GM19328 (cell line): ENCODE measurements around the gene CHIT1.
"Not testable (repeated sequence)": the region's sequence is repeated elsewhere in the genome, so short reads cannot be mapped to it uniquely, and the experiment has no call there.

Experiments used
- ATAC-seq: cut with Tn5 transposase; IDR thresholded peaks from one replicate; pipeline ENCODE4 v1.9.1; 2021; ENCODE audit warnings: mild to moderate bottlenecking, moderate library complexity; ENCODE audit not compliant: unreplicated experiment

The CHIT1 gene

DNA sequence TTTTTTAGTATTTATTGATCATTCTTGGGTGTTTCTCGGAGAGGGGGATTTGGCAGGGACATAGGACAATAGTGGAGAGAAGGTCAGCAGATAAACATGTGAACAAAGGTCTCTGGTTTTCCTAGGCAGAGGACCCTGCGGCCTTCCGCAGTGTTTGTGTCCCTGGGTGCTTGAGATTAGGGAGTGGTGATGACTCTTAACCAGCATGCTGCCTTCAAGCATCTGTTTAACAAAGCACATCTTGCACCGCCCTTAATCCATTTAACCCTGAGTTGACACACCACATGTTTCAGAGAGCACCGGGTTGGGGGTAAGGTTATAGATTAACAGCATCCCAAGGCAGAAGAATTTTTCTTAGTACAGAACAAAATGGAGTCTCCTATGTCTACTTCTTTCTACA lies 36.7 kb upstream of the CHIT1 start:
- not testable (repeated sequence) for ATAC-seq

DNA sequence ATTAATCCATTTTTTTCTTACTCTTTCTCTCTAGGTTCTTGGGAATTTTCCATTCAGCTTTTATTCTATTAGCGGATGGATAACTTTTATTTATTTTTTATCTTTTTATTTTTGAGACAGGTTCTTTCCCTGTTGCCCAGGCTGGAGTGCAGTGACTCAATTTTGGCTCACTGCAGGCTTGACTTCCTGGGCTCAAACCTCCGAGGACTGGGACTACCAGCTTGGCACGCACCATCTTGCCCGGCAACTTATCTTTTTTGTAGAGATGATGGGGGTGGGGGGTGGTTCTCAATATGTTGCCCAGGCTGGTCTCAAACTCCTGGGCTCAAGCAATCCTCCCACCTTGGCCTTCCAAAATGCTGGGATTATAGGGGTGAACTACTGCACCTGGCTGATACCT lies 36.1 kb upstream of the CHIT1 start:
- no peak for ATAC-seq

DNA sequence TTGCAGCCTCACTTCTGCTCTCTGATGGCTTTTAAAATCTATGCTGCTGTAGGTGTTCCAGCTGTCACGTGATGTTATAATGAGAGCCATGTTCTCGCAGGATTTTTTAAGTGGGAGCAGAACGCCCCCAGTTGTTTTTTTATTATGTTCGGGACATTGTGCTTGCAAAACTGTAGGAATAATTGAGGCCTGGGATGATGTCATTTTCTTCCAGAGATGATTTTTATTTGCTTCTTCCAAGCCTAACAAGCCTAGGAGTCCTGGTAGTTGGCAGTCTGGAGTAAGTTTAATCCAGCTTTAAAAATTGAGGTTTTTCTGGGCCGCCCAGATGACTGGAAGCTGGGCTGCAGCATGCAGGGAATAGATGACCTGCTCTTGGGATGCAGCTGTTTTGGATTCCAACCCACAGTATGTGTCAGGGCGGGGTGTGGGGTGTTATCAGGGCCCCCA lies 34.6 kb upstream of the CHIT1 start:
- no peak for ATAC-seq

DNA sequence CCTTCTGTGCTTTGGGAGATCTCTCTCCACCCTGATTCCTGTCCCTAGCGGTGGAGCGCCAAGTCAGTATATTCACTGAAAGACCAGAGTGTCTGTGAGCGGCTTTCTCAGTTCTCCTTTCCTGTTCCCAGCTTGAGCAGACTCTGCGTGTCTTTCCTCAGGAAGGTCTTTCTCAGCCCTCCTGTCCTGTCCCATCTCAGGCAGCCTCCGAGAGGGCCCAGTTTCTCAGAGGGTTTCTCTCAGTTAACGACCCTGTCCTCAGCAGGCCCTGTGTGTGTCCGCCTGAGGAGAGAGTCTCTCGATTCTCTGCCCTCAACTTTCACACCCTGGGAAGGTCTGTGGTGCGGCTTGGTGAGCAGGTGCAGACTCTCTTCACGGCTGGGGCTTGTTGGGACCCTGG lies 34.0 kb upstream of the CHIT1 start:
- no peak for ATAC-seq

DNA sequence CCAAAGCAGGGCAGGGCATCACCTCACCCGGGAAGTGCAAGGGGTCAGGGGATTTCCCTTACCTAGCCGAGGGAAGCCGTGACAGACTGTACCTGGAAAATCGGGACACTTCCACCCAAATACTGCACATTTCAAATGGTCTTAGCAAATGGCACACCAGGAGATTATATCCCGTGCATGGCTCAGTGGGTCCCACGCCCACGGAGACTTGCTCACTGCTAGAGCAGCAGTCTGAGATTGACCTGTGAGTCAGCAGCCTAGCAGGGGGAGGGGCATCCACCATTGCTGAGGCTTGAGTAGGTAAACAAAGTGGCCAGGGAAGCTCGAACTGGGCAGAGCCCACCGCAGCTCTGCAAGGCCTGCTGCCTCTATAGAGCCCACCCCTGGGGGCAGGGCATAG lies 27.2 kb upstream of the CHIT1 start:
- ATAC-seq, result not testable (repeated sequence)

DNA sequence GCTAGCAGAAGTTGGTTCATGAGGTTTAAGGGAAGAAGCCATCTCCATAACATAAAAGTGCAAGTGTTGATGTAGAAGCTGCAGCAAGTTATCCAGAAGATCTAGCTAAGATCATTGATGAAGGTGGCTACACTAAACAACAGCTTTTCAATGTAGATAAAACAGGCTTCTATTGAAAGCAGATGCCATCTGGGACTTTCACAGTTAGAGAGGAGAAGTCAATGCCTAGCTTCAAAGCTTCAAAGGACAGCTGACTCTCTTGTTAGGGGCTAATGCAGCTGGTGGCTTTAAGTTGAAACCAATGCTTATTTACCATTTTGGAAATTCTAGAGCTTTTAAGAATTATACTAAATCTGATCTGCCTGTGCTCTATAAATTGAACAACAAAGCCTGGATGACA lies 25.3 kb upstream of the CHIT1 start:
- ATAC-seq, result not testable (repeated sequence)

DNA sequence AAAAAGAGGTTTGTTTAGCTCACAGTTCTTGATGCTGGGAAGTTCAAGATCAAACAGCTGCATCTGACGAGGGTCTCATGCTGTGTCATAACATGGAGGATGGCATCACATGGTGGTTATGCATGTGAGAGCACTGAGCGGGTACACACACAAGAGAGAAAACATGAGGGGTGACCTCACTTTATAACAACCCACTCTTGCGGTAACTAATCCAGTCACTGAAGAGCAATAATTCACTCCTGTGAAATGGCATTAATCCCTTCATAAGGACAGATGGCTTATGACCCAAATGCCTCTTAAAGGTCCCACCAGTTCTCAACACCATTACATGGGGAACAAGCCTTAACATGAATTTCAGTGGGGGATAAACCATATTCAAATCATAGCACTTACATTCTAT lies 23.2 kb upstream of the CHIT1 start:
- ATAC-seq, result no peak

DNA sequence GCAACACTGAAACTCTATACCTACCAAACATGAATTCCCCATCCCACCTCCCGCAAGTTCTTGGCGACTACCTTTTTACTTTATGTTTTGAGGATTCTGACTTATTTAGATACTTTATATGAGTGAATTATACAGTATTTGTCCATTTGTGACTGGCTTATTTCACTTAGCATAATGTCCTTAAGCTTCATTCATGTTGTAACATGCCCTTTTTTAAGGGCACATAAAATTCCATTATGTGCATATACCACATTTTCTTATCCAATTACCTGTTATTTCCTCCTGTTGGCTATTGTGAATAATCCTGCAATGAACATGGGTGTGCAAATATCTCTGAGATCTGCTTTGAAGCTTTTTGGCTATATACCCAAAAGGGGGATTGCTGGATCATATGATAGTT lies 22.0 kb upstream of the CHIT1 start:
- ATAC-seq, result no peak

DNA sequence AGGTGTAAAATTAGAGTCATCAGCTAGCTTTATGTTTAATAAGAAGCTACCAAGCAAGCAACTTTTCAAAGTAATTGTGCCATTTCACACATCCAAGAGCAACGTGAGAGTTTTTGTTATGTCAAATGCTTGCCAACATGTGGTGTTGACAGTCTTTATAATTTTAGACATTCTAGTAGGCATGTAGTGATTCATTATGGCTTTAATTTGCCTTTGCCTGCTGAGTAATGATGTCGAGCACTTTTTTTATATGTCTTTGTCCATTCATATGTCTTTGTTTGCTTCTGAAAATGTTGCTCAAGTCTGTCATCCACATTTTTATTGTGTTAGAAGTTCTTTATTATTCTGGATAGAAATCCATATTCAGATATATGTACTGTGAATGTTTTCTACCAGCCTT lies 21.4 kb upstream of the CHIT1 start:
- ATAC-seq, result no peak

DNA sequence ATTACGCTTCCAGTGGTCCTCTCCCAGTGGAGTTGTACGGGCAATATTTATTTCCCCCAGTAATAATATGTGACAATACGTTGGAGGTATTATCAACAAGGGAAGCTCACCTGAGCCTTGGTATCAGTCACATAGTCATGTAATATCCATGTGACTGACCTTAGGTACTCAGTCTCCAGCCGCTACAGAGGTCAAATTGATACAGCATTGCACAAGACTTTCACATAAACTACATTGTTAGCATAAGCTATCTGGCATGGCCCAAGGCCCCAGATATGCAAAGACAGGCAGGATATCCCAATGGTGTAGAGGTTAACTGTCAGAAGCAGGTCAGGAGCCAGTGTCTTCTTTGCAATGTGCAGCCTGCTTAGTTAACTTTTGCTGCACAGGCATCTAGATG lies 15.3 kb upstream of the CHIT1 start:
- no peak for ATAC-seq

DNA sequence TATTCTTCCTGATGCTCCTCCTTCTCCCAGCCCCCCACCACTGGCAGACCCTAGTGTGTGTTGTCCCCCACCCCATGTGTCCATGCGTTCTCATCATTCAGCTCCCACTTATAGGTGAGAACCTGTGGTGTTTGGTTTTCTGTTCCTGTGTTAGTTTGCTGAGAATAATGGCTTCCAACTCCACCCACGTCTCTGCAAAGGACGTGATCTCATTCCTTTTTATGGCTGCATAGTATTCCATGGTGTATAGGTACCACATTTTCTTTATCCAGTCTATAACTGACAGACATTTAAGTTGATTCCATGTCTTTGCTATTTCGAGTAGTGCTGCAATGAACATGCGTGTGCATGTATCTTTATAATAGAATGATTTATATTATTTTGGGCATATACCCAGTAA lies 12.2 kb upstream of the CHIT1 start:
- ATAC-seq, result not testable (repeated sequence)

DNA sequence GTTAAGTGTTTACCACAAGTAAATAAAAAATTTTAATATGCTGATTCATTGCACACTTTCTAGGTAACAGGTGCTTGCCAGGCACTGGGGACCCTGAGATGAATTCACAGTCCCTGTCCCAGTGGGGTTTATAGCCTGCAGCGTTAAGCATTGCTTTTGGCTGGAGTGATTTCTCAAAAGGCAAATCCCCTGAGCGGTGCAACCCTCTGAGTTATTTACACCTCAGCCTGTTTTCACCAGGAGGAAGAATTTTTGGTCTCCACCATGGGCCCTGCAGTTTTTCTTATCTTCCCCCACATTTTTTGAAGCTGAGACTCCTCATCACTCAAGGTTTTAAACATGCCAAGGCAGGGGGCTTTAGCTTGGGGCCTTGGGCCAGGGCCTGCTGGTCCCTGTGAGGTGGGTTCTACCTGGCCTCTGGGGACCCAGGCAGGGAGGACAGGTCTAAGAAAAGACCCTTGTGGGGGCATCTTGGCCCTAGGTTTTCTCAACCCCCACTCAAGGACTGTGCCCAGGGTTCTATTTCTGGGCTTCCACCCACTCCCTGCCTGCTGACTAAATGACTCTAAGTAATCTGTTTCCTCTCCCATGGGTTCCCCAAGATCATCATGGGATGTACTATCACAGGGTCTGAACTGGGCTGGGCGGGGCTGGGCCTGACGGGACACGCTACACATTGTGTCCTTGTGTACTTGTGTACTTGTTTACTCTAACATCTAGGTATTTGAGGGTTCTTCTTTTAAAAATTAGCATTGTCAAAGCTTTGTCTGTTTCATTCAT lies 10.2 kb upstream of the CHIT1 start:
- ATAC-seq, result no peak

DNA sequence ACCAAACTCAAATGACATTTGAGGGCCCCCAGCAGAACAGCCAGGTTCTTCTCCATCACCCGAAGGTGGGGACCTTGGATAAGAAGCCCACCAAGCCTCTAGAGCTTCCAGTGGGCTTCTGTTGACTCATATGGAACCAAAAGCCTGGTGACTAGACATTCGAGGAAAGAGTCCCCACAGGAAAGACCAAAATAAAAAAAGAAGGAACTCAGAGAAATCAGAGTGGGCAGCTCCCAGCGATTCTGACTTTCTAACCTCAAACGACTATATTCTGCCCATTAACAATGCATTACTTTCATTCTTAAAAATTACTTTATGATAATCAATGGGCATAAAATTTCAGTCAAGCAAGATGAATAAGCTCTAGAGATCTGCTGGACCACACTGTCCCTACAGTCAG lies 9.6 kb upstream of the CHIT1 start:
- no peak for ATAC-seq

DNA sequence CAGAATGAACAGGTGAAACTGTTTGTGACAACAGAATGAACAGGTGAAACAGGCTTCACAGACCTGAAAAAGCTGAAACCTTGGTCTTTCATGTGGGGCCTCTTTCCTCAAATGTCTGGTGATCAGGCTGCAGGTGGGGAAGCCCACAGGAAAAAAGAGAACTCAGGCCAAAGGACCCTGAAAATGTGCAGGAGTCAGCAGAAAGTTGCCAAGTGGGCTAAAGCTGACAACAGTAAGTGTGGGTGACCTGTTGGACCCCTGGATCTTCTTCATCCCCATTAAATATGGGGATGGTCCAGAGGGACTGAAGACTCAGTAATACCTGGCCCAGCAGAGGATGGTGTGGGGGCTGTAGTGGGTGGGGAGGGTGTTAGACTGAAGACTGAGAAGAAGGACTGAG lies 9.1 kb upstream of the CHIT1 start:
- ATAC-seq, result no peak

DNA sequence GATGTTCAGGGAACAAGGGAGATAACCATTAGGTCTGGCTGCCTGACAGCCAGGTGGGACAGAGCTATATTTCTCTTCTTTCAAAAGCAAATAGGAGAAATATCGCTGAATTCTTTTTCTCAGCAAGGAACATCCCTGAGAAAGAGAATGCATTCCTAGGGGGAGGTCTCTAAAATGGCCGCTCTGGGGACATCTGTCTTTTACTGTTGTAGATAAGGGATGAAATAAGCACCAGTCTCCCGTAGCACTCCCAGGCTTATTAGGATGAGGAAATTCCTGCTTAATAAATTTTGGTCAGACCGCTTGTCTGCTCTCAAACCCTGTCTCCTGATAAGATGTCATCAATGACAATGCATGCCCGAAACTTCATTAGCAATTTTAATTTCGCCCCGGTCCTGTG lies 5.4 kb upstream of the CHIT1 start:
- not testable (repeated sequence) for ATAC-seq

DNA sequence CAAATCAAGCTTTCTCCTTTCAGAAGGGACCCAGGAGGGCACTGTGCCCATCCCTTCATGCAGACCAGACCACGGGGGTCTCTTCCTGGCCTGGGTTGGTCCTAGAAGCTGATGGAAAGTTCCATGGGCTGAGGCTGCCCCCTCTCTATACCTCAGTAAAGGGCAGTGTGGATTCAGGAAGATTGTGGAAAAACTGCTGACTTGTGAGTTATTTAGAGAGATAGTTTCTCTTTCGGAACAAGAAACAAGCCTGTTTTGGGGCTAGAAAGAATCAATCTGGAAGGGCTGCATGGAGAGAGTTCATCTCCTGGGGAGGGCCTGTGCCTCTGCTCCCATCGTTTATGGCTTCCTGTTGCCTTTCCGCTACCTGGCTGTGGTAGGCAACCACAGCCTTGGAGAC lies 803 bp downstream of the CHIT1 start:
- ATAC-seq, result no peak

DNA sequence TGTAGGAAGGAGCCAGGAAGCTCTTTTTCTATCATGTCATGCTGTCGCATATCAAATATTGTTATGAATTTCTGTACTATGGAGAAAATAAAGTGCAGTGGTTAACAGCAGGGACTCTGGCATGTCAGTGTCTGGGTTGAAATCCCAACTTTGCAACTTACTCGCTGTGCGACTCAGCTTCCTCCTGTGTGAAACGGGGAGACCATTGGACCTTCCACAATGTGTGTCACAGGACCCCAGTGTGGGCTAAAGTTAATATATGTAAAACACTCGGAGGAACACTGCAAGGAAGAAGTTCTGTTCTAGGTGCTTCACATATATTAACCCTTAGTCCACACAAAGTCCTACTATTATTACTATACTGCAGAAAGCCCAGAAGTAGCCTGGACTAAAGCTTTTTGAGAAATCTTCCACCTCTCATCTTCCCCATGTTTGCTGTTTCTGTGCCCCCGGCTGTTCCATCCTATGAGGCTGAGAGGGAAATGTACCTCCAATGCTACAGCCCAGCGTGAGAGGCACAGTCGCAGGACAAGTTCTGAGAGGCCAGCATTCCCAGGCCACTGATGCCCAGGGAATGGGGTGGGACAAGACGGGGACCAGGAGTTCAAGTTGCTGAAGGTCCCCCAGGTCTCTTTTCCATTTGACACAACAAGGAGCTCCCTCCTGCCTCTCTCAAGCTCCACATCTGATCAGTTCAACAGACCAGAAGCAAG lies 1.9 kb downstream of the CHIT1 start:
- ATAC-seq, result no peak

DNA sequence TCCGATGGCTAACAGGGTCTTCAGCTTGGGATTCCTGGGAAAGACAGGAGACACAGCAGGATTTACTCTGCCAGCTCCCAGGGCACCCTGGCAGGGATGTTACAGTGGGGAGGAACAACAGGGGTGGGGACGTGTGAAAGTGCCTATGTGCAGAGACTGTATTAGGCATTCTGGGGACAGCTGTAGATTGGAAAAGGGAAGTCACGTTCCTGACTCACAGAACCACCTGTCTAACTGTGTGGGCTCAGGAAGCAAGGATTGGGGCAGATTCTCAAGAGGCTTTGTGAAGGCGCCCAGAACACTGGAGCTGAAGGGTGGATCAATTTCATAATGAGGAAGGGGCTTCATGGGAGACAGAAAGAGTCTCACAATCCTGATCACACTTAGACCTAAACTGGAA lies 4.4 kb downstream of the CHIT1 start:
- ATAC-seq, result no peak

DNA sequence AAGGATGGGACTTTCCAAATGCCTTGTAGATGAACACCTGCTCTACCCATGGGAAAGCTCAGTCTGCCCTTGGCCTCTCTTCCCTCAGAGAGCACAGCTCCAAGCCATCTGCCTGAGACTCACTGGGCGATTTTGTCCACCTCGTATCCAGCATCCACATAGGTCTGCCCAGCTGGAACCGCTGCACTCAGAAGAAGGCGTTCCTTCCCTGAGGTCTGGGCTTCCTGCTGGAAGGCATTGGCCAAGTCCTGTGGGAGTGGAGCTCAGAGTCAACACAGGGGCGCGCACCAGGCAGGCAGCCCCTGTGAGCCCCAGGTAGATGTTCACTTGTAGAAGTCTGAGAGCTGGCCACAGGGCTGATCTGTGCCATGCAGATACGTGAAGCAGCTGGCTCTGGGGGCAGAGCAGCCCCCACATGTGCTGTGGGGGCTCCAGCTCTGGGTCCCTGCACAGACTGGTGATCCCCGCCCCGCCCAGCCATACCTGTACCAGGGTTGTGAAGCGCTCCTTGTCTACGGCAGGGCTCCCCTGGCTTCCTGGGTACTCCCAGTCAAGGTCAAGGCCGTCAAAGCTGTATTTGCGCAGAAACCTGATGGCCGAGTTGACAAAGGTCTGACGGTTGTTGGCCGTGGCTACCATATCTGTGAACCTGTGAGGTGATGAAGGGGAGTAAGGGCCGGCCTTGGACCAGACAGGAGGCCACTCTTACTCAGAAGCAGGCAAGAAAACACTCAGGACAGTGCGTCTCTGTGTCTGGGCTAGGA lies 6.3 kb downstream of the CHIT1 start:
- ATAC-seq, result no peak

DNA sequence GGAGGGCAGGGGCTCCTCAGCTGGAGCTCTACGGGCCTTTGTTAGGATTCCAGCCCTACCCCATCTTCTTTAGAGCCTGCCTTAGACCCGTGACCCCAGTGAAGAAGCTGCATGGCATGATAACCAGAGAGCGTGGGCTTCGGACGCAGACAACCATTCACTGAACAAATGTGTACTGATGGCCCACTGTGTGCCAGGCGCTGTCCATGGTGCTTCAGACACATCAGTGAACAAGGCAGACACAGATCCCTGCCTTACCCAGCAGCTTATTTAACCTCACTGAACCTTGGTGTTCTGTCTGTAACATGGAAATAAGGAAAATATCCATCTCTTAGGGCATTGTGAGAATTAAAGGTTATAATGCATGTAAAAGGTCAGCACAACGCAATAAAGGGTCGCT lies 9.5 kb downstream of the CHIT1 start:
- ATAC-seq, result no peak

DNA sequence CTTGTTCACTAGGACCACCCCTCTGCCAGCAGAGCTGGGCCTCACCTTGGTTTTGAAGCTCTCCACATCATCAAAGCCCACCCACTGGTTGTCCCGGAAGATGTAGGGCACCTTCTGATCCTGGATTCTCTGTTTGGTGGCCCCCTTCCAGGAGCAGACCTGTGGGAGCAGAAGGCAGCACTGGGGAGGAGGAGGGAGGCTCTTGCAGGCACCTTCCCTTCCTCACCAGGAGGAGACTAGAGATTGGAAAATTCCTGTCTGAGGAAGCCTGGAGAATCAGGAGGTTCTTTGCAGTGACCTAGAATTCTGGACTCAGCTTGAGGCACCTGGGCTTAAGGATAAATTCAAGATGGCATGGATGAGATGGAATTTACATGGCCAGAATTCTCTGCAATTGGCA lies 10.3 kb downstream of the CHIT1 start:
- ATAC-seq, result no peak

DNA sequence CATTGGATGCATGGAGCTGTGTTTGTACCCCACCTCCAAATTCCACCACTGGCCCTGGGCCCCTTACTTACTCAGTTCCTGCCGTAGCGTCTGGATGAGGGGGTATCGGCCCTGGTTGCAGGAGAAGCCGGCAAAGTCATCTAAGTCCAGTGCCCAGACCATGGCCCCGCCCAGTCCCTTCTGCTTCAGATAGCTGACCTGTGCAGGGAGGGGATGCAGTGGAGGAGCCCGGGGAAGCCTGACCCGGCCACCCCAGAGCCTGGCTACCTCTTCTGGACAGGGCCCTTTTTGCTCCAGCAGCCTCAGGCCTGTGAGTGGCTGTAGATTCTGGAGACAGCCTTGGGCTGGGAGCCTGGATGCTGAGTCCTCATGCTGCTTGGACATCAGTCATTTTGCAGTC lies 11.8 kb downstream of the CHIT1 start:
- no peak for ATAC-seq
